ENCODE results near the gene CTNNA1. TPM values are rescaled to one million over a fixed set of nuclear protein-coding genes. Genes with fewer than 3 reads are reported as not detected.
A peak's percentile ranks its signal among the peaks of the same experiment; 100 is the strongest.
"Not testable (repeated sequence)": the region's sequence is repeated elsewhere in the genome, so short reads cannot be mapped to it uniquely, and the experiment has no call there.

Gene CTNNA1
- 61.9 TPM for polyA plus RNA-seq (2012; ENCODE audit: missing spikeins)

GRCh38 chr5:138752951-138753793, at the start of gene CTNNA1:
Gene CTNNA1, plus strand, starts transcription at chr5:138753425. Its CDS starts 28,500 bp downstream, at chr5:138781925.
- no peak for FAIRE-seq
- peak; percentile 34; the same call in 1 of the 2 replicates for TF ChIP-seq TAF1 (IDR thresholded peaks at IDR 0.05; ENCODE audit: borderline replicate concordance, low read depth, low read length)
- peak; percentile 48; the same call in 1 of the 2 replicates for TF ChIP-seq POLR2AphosphoS5 (IDR thresholded peaks at IDR 0.05; ENCODE audit: low read depth, low read length)
- TF ChIP-seq POLR2A (IDR thresholded peaks at IDR 0.05; ENCODE audit: low read depth, low read length): peak; percentile 73; the same call in 1 of the 2 replicates

GRCh38 chr5:138703777-138704176, 49.4 kb upstream of the CTNNA1 start:
- not testable (repeated sequence) for FAIRE-seq; DNase-seq (ENCODE audit: insufficient read length)

More at GRCh38 chr5:138752951-138753793, at the start of gene CTNNA1:
- peak; percentile 84 for DNase-seq (ENCODE audit: insufficient read length)

- TF ChIP-seq POLR2AphosphoS5 (IDR thresholded peaks at IDR 0.05; ENCODE audit: low read depth, low read length): no peak
- TF ChIP-seq TAF1 (IDR thresholded peaks at IDR 0.05; ENCODE audit: borderline replicate concordance, low read depth, low read length): no peak
- TF ChIP-seq POLR2A (IDR thresholded peaks at IDR 0.05; ENCODE audit: low read depth, low read length): no peak
- DNase-seq (ENCODE audit: insufficient read length): no peak
- FAIRE-seq: no peak
These were observed 48.2 kb upstream of the CTNNA1 start for GRCh38 chr5:138705007-138705406.

GRCh38 chr5:138705567-138705966, 47.7 kb upstream of the CTNNA1 start:
- no peak for TF ChIP-seq POLR2A (IDR thresholded peaks at IDR 0.05; ENCODE audit: low read depth, low read length)
- TF ChIP-seq POLR2AphosphoS5 (IDR thresholded peaks at IDR 0.05; ENCODE audit: low read depth, low read length): no peak
- TF ChIP-seq TAF1 (IDR thresholded peaks at IDR 0.05; ENCODE audit: borderline replicate concordance, low read depth, low read length): no peak
- FAIRE-seq (no peak), DNase-seq (ENCODE audit: insufficient read length) (no peak)

- FAIRE-seq: no peak
- no peak for DNase-seq (ENCODE audit: insufficient read length)
- TF ChIP-seq POLR2A (IDR thresholded peaks at IDR 0.05; ENCODE audit: low read depth, low read length) (no peak), TAF1 (IDR thresholded peaks at IDR 0.05; ENCODE audit: borderline replicate concordance, low read depth, low read length) (no peak)
These were observed 46.4 kb upstream of the CTNNA1 start for GRCh38 chr5:138706655-138707480.

GRCh38 chr5:138708791-138709190, 44.4 kb upstream of the CTNNA1 start:
- TF ChIP-seq POLR2AphosphoS5 (IDR thresholded peaks at IDR 0.05; ENCODE audit: low read depth, low read length) (no peak), POLR2A (IDR thresholded peaks at IDR 0.05; ENCODE audit: low read depth, low read length) (no peak), TAF1 (IDR thresholded peaks at IDR 0.05; ENCODE audit: borderline replicate concordance, low read depth, low read length) (no peak)
- no peak for FAIRE-seq

GRCh38 chr5:138709202-138709601, 44.0 kb upstream of the CTNNA1 start:
- no peak for FAIRE-seq
- DNase-seq (ENCODE audit: insufficient read length): no peak
- TF ChIP-seq POLR2AphosphoS5 (IDR thresholded peaks at IDR 0.05; ENCODE audit: low read depth, low read length) (no peak), TAF1 (IDR thresholded peaks at IDR 0.05; ENCODE audit: borderline replicate concordance, low read depth, low read length) (no peak), POLR2A (IDR thresholded peaks at IDR 0.05; ENCODE audit: low read depth, low read length) (no peak)

More at GRCh38 chr5:138708791-138709190, 44.4 kb upstream of the CTNNA1 start:
- no peak for DNase-seq (ENCODE audit: insufficient read length)

- TF ChIP-seq POLR2AphosphoS5 (IDR thresholded peaks at IDR 0.05; ENCODE audit: low read depth, low read length) (no peak), POLR2A (IDR thresholded peaks at IDR 0.05; ENCODE audit: low read depth, low read length) (no peak), TAF1 (IDR thresholded peaks at IDR 0.05; ENCODE audit: borderline replicate concordance, low read depth, low read length) (no peak)
- no peak for DNase-seq (ENCODE audit: insufficient read length)
- no peak for FAIRE-seq
These were observed 42.1 kb upstream of the CTNNA1 start for GRCh38 chr5:138711087-138711486.

GRCh38 chr5:138711811-138712210, 41.4 kb upstream of the CTNNA1 start:
- no peak for FAIRE-seq
- no peak for DNase-seq (ENCODE audit: insufficient read length)
- TF ChIP-seq POLR2A (IDR thresholded peaks at IDR 0.05; ENCODE audit: low read depth, low read length) (no peak), TAF1 (IDR thresholded peaks at IDR 0.05; ENCODE audit: borderline replicate concordance, low read depth, low read length) (no peak), POLR2AphosphoS5 (IDR thresholded peaks at IDR 0.05; ENCODE audit: low read depth, low read length) (no peak)

- no peak for TF ChIP-seq POLR2AphosphoS5 (IDR thresholded peaks at IDR 0.05; ENCODE audit: low read depth, low read length)
- TF ChIP-seq POLR2A (IDR thresholded peaks at IDR 0.05; ENCODE audit: low read depth, low read length): no peak
- no peak for TF ChIP-seq TAF1 (IDR thresholded peaks at IDR 0.05; ENCODE audit: borderline replicate concordance, low read depth, low read length)
- FAIRE-seq (no peak), DNase-seq (ENCODE audit: insufficient read length) (no peak)
These were observed 40.9 kb upstream of the CTNNA1 start for GRCh38 chr5:138712324-138712723.

GRCh38 chr5:138712791-138713190, 40.4 kb upstream of the CTNNA1 start:
- DNase-seq (ENCODE audit: insufficient read length) (no peak), FAIRE-seq (no peak)
- TF ChIP-seq TAF1 (IDR thresholded peaks at IDR 0.05; ENCODE audit: borderline replicate concordance, low read depth, low read length) (no peak), POLR2AphosphoS5 (IDR thresholded peaks at IDR 0.05; ENCODE audit: low read depth, low read length) (no peak), POLR2A (IDR thresholded peaks at IDR 0.05; ENCODE audit: low read depth, low read length) (no peak)

Measured in GM12892 (cell line).